GM15510 (cell line): ENCODE measurements around the gene ZP4.

Experiments used
- POLR2A ChIP-seq: IDR thresholded peaks from 3 replicates; pipeline ENCODE4 v1.6.1; 2011; ENCODE audit warnings: borderline replicate concordance; ENCODE audit not compliant: insufficient read length; ENCODE audit errors: extremely low read depth

Gene ZP4

DNA sequence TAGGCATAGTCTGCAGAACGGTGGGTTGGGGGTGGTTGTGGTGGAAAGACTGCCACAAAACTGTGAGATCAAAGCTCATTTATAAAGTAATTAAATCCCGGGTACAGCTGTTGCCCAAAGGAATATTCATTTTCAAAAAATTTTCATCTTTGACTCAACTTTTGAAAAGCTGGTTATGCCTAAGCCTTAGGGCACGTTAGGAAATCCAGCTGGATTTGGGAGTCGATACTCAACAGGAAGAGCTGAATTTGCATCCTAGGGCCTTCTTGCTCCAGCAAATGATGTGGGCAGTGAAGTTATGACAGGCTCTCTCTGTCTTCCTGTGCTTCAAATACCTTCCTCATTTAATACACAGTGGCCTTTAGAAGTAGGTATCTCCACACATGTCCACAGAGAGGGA, 31.7 kb downstream of the ZP4 start:
- no peak for TF ChIP-seq POLR2A

DNA sequence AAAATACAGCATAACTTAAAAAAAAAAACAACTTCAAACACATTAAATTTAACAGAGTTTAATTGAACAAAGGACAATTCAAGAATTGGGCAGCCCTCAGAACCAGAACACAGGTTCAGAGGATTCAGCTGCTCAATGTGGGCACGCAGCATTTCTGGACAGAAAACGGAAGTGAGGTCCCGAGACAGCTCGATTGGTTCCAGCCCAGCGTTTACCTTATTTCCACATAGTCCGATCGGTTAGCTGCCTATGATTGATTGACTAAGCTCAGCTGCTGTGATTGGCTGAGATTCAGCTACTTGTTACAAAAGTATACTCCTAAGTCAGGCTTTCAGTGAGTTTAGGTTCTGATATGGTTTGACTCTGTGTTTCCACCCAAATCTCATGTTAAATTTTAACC, 33.3 kb downstream of the ZP4 start:
- TF ChIP-seq POLR2A = no peak

DNA sequence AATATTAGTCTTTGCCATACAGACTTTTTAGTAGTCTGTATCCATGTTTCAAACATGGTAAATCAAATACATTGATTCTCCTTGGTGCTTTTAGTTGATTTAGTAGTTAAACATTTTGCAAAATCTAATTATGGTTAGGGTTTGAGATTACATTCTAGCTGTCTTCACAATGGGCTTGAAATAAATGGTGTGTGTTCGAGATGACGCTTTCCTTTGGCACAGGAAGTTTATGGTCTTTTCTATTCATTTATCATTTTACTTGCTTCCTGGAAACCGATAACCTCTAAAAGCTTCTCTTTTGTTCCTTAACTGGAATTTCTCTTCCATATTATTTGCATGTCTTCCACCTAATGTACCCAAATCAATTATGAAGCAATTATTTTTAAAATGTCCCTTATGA, 38.4 kb downstream of the ZP4 start:
- TF ChIP-seq POLR2A = no peak

DNA sequence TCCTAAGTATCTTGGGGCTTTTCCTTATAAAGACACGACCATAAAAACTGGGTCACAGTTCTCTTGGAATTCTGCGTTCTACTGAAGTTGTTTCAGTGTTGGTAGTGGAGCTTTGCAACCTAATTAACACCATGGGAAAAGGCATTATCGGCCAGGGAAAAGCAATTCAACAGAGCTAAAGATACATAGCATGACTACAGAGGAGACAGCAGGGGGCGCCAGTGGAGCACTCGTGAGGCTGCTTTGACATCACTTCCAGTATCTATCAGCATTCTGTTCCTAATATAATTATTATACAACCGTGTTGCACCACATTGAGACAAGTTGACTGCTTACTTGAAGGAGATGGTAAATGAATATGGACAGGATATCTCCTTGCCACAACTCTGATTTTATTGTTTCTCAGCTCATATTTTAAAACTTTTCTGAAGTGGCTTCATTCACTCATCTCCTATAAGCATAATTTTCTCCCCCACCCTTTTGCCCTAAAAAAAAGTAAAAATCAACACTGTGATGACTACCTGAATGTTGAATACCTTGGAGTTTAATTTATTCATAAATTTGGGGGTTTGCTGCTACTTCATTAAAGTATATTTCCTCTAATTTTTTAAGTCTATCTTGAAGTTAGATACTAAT, 39.4 kb downstream of the ZP4 start:
- TF ChIP-seq POLR2A = no peak

DNA sequence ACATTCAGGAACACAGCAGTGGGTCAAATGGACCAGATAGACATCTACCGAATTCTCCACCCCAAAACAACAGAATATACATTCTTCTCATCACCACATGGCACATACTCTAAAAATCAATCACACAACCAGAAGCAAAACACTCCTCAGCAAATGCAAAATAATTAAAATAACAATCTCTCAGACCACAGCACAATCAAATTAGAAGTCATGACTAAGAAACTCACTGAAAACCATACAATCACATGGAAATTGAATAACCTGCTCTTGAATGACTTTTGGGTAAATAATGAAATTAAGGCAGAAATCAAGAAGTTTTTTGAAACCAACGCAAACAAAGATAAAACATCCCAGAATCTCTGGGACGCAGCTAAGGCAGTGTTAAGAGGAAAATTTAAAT, 49.2 kb downstream of the ZP4 start:
- no peak for TF ChIP-seq POLR2A

DNA sequence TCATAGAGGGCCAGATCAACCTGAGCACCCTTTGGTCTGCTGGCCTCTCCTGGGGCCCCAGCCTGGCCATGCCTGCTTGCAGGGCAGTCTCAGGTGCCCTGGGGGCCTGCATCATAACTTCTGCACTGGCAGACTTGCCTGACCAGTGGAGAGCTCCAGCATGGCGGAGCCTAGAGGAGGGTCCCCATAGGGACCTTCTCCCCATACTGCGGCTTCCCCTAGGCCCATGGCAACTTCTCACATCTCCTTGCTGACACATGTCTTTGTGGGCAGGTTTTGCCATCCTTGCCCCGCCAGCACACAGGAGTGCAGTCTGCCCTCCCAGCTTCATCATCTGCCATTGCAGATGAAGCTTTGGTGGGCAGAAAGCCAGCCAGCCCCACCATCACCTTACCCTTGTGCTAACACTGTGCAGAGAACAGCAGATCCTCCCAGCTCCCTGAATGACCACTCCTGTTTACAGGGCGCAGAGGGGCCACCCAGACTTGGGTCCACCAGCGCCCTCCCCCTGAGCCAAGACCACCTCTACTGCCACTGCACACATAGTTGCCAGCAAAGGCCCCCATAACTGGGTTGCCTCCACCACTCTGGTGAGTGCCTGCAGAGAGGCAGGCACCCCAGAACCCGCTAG, 51.7 kb downstream of the ZP4 start:
- no peak for TF ChIP-seq POLR2A

DNA sequence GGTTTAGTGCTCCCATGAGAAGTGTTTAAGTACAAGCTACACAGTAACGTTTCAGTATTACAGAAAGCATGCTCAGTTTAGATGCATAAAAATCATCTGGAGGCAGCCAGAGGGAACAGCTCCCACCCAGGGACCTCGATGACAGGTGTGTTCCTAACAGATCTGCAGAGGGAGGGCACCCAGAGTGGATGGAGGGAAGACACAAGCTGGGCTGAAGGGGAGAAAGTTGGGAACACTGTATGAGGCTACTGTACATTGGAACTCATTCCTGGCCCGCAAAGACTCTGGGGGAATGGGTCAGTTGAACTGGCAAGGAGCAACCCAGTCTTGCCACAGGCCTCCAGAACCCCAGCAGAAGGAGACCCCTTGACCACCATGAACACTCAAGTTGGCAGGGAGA, 52.4 kb downstream of the ZP4 start:
- no peak for TF ChIP-seq POLR2A

DNA sequence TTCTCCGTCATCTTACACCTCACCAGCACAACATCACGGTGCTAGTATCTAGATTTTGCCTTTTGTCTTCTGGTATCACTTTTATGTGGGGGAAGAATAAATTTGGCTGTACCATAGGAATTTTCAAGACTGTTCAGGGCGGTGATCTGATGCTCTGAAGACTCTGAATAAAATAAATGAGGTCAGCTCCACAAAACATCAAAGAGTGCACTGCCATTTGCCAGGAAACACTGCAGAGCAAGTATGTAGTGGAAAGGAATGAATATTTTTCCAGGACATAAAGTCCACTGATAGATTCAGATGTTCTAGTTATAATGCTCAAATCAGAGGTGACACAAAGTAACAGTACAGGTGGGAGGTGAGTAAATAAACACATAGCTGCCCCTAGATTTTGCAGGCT, 56.3 kb downstream of the ZP4 start:
- TF ChIP-seq POLR2A = no peak

DNA sequence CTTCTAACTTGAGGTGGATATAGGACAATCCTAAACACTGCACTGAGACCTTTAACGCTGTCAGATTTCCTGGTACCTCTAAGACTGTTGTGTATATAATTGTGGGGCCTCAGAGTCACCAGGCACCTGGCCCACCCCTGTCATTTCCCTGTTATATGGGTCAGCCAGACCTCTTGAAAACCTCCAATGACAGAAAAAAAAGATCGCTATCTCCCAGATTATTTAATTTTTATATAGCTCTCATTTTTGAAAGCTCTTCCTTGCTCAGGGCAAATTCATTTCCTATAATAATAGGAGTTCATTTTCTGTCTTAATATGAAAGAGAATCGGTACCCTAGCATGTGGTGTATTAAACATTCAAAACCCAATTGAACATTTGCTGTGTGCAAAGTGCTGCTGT, 56.7 kb downstream of the ZP4 start:
- TF ChIP-seq POLR2A = no peak

DNA sequence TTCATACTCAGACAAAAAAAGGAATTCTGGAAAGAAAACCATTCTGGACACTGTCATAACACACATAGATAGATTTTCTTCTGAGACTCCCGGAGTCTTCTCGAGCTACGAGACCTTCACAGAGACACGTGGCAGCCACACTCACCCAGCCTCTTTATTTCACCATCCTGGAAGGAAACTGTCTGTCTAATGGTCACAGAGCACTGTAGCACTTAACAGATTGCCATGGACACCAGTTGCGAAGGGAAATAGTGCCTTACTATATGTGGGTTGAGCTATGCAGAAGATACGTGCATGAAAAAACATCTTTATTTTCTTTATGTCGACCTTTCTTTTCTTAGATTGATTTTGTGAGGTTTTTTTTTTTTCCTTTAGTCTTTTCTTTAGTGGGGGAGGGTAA, 57.9 kb downstream of the ZP4 start:
- TF ChIP-seq POLR2A = no peak
